HCT116 (cell line): ENCODE data around the gene TRPM4.

ENCODE experiments used
- ATF3 ChIP-seq: IDR thresholded peaks from 2 replicates; pipeline ENCODE4 v1.6.1; 2012
- EGR1 ChIP-seq: IDR thresholded peaks from 2 replicates; pipeline ENCODE4 v1.6.1; 2012; ENCODE audit warnings: low read depth
- EZH2 ChIP-seq: fragments of 200-600 bp; sonication (generic); IDR thresholded peaks from 2 replicates; pipeline ENCODE4 v1.6.1; 2017; ENCODE audit warnings: antibody characterized with exemption, mixed run types
- JUND ChIP-seq: IDR thresholded peaks from 2 replicates; pipeline ENCODE4 v1.6.1; 2012
- MAX ChIP-seq: IDR thresholded peaks from 2 replicates; pipeline ENCODE4 v1.6.1; 2012
- POLR2A ChIP-seq: IDR thresholded peaks from 2 replicates; pipeline ENCODE4 v1.7.0; 2011; ENCODE audit warnings: borderline replicate concordance; ENCODE audit not compliant: insufficient read depth, insufficient read length; ENCODE audit errors: extremely low read depth
- POLR2AphosphoS5 ChIP-seq: IDR thresholded peaks from 2 replicates; pipeline ENCODE4 v1.6.1; 2011; ENCODE audit warnings: mild to moderate bottlenecking, low read depth, low read length, moderate library complexity
- RAD21 ChIP-seq: IDR thresholded peaks from 2 replicates; pipeline ENCODE4 v1.6.1; 2012; ENCODE audit warnings: low read depth, mild to moderate bottlenecking
- YY1 ChIP-seq: IDR thresholded peaks from 2 replicates; pipeline ENCODE4 v1.6.1; 2011; ENCODE audit warnings: low read length, low read depth, moderate library complexity, mild to moderate bottlenecking; ENCODE audit not compliant: insufficient replicate concordance; ENCODE audit errors: extremely low read depth
- ZNF274 ChIP-seq: fragments of 200-500 bp; sonication (Bioruptor generic); IDR thresholded peaks from 2 replicates; pipeline ENCODE4 v1.6.1; 2014; ENCODE audit warnings: mild to moderate bottlenecking, low read depth, low read length, inconsistent platforms
- TF ChIP-seq, protein P1 (sequence below), 3 experiments: fragments of 200-600 bp in 1 of 3; sonication (generic) in 1 of 3; IDR thresholded peaks in 2 of 3; conservative IDR thresholded peaks in 1 of 3; 2 replicates each; pipeline ENCODE4 v1.5.1; 2012 to 2017; ENCODE audit warnings: low read depth in 2 of 3, low read length in 2 of 3, antibody characterized with exemption in 1 of 3, borderline replicate concordance in 1 of 3, control low read depth in 1 of 3, mild to moderate bottlenecking in 1 of 3, mixed read lengths in 1 of 3, mixed run types in 1 of 3, moderate library complexity in 1 of 3; ENCODE audit not compliant: insufficient read depth in 1 of 3
- TF ChIP-seq, protein P2 (sequence below): IDR thresholded peaks from 2 replicates; pipeline ENCODE4 v1.6.1; 2011; ENCODE audit warnings: mild to moderate bottlenecking, low read length, moderate library complexity; ENCODE audit not compliant: insufficient replicate concordance; ENCODE audit errors: extremely low read depth
- TF ChIP-seq, protein P3 (sequence below): IDR thresholded peaks from 2 replicates; pipeline ENCODE4 v1.6.1; 2012; ENCODE audit warnings: low read depth

DNA sequence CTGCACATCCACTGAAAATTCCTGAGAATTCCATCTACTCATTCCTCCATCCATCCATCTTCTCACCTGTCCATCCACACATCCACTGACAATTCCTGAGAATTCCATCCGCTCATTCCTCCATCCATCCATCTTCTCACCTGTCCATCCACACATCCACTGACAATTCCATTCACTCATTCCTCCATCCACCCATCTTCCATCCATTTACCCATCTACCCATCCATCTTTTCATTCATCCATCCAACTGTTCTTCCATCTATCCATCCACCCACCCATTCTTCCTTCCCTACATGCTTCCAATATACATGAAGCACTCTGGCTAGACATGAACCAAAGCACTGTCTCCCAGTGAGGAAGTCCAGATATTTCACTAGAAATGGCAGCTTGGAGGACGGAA, 15.6 kb downstream of the TRPM4 start:
- TF ChIP-seq, protein P1, sequence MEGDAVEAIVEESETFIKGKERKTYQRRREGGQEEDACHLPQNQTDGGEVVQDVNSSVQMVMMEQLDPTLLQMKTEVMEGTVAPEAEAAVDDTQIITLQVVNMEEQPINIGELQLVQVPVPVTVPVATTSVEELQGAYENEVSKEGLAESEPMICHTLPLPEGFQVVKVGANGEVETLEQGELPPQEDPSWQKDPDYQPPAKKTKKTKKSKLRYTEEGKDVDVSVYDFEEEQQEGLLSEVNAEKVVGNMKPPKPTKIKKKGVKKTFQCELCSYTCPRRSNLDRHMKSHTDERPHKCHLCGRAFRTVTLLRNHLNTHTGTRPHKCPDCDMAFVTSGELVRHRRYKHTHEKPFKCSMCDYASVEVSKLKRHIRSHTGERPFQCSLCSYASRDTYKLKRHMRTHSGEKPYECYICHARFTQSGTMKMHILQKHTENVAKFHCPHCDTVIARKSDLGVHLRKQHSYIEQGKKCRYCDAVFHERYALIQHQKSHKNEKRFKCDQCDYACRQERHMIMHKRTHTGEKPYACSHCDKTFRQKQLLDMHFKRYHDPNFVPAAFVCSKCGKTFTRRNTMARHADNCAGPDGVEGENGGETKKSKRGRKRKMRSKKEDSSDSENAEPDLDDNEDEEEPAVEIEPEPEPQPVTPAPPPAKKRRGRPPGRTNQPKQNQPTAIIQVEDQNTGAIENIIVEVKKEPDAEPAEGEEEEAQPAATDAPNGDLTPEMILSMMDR (IDR thresholded peaks at IDR 0.05 in 2 of 3, conservative IDR thresholded peaks at IDR 0.05 in 1 of 3; ENCODE audit: borderline replicate concordance in 1 of 3, insufficient read depth in 1 of 3, low read depth in 2 of 3, low read length in 2 of 3) = no peak
- TF ChIP-seq EZH2 = no peak
- TF ChIP-seq MAX = no peak
- TF ChIP-seq POLR2AphosphoS5 = no peak
- no peak for TF ChIP-seq ZNF274
- no peak for TF ChIP-seq EGR1
- TF ChIP-seq POLR2A = no peak
- TF ChIP-seq ATF3 = no peak
- no peak for TF ChIP-seq JUND
- no peak for TF ChIP-seq RAD21
- TF ChIP-seq, protein P2, sequence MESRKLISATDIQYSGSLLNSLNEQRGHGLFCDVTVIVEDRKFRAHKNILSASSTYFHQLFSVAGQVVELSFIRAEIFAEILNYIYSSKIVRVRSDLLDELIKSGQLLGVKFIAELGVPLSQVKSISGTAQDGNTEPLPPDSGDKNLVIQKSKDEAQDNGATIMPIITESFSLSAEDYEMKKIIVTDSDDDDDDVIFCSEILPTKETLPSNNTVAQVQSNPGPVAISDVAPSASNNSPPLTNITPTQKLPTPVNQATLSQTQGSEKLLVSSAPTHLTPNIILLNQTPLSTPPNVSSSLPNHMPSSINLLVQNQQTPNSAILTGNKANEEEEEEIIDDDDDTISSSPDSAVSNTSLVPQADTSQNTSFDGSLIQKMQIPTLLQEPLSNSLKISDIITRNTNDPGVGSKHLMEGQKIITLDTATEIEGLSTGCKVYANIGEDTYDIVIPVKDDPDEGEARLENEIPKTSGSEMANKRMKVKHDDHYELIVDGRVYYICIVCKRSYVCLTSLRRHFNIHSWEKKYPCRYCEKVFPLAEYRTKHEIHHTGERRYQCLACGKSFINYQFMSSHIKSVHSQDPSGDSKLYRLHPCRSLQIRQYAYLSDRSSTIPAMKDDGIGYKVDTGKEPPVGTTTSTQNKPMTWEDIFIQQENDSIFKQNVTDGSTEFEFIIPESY = no peak
- TF ChIP-seq, protein P3, sequence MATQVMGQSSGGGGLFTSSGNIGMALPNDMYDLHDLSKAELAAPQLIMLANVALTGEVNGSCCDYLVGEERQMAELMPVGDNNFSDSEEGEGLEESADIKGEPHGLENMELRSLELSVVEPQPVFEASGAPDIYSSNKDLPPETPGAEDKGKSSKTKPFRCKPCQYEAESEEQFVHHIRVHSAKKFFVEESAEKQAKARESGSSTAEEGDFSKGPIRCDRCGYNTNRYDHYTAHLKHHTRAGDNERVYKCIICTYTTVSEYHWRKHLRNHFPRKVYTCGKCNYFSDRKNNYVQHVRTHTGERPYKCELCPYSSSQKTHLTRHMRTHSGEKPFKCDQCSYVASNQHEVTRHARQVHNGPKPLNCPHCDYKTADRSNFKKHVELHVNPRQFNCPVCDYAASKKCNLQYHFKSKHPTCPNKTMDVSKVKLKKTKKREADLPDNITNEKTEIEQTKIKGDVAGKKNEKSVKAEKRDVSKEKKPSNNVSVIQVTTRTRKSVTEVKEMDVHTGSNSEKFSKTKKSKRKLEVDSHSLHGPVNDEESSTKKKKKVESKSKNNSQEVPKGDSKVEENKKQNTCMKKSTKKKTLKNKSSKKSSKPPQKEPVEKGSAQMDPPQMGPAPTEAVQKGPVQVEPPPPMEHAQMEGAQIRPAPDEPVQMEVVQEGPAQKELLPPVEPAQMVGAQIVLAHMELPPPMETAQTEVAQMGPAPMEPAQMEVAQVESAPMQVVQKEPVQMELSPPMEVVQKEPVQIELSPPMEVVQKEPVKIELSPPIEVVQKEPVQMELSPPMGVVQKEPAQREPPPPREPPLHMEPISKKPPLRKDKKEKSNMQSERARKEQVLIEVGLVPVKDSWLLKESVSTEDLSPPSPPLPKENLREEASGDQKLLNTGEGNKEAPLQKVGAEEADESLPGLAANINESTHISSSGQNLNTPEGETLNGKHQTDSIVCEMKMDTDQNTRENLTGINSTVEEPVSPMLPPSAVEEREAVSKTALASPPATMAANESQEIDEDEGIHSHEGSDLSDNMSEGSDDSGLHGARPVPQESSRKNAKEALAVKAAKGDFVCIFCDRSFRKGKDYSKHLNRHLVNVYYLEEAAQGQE = no peak
- TF ChIP-seq YY1 = no peak
